ENCODE measurements around the gene GOLGA8S.
"Not testable (repeated sequence)": the region's sequence is repeated elsewhere in the genome, so short reads cannot be mapped to it uniquely, and the experiment has no call there.

GOLGA8S gene

DNA sequence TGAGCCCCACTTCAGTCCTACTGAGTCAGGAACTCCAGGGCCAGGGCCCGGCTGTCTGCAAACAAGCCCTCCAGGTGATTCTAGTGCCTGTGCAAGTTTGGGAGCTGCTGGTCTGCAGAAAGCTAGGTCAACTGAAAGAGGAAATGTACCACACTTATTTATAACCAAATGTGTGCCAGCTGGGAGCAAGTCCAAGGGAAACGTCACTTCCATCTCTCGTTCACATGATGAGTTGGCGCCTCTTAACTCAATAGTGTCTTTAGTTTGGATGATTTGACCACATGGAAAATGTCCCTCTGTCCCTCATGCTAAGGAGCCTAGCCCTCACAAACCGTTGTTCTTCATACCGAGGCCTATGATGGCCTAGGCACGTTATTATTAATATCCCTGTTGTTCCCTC, 43.2 kb downstream of the GOLGA8S start:
- DNase-seq (ENCODE audit: low read depth in 2 of 2) = no peak

DNA sequence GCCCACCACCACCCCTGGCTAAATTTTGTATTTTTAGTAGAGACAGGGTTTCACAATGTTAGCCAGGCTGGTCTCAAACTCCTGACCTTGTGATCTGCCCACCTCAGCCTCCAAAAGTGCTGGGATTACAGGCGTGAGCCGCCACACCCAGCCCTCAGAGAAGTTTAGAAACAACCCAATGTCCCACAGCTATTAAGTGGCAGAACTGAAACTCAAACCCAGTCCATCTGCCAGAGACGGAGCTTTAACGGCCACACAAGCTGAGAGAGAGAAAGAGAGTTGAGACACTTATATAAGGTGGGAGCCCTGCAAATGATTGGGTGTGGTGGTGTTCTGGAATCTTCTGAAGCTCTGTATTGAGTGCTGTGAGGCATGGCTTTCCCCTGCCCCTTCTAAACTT, 43.8 kb downstream of the GOLGA8S start:
- not testable (repeated sequence) for DNase-seq (ENCODE audit: low read depth in 2 of 2)

DNA sequence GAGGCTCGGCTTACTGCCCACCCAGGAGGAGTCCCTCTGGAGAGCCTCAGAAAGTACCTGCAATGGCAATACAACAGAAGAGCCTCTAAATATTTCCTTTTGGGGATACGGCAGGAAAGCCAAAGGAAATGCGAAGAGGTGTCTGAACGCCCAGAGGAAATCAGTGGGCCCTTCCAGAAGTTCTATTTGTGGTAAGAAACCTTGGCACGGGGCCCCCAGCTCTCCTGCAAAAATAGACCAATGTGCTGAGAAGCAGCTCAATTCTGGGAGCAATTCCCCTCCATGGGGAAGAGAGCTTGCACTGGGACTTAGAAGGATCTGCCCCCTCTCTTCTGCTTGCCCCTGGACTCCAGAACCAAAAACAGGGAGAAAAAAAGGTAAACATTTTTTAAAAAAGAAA, 44.7 kb downstream of the GOLGA8S start:
- DNase-seq (ENCODE audit: low read depth in 2 of 2) = not testable (repeated sequence)

DNA sequence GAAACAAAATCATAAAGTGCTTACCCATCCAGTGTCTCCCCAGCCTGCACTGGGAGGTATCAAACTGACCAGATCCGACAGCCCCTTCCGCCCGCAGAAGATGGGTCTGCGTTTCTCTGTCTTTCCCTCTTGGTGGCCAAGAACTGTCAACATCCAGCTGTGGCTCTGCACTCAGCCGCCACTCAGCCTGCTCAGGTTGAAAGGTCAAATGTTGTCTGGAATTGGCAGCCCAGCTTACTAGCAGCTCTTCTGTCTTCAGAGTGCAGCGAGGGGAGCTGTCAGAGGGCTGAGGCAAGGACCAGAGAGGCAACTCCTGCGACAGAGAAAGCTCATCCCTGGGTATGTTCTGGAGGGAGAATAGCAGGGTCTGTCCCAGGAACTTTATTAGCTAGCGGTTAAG, 47.1 kb downstream of the GOLGA8S start:
- DNase-seq (ENCODE audit: low read depth in 2 of 2) = no peak

DNA sequence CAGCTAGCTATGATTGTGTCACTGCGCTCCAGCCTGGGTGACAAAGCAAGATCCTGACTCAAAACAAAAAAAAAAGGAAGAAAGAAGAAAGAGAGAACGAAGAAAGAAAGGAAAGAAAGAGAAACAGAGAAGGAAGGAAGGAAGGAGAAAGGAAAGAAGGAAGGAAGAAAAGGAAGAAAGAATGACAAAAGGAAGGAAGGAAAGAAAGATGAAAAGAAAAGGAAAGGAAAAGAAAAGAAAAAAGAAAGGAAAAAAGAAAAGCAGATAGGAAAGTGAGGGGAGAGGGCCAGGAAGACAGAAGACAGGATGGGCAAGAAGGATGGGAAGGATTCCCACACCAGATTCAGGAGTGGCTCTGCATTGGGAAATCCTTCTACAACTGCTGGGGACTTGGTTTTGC, 47.6 kb downstream of the GOLGA8S start:
- no peak for DNase-seq (ENCODE audit: low read depth in 2 of 2)

DNA sequence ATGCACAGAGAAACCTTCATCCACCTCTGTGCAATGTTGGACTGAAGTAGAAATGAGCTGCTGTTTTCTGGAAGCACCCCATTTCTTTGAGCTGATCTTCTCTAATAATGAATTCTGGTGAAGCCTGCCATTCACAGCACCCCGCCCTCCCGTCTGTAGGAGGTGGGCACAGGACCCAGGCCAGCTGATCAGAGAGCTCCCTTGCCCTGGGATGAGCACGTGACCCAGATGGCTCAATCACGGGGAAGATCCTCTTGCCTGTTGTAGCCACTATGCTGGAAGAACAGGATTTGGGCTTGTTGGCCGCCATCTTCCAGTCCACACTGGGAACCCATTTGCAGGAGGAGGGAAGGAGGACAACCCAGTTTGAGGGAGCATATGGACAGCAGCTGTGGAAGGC, 48.0 kb downstream of the GOLGA8S start:
- no peak for DNase-seq (ENCODE audit: low read depth in 2 of 2)

DNA sequence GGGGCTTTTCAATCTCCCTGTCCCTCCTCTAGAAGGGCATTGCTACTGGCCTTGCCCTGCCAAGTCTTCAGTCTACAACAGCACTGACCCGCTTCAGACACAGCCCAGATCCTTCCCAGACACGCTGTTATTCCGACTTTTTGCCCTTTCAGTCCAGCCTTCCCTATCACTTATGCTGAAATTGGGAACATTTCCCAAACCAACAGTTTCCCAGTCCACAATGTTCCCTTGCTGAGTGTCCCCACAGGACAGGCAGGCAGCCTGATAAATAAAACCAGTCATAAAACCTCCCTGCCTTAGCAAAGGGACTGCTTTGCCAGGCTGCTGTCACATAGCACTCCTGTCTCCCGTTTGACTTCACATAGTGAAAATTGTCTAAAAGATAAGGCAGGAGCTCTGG, 49.0 kb downstream of the GOLGA8S start:
- DNase-seq (ENCODE audit: low read depth in 2 of 2) = no peak

DNA sequence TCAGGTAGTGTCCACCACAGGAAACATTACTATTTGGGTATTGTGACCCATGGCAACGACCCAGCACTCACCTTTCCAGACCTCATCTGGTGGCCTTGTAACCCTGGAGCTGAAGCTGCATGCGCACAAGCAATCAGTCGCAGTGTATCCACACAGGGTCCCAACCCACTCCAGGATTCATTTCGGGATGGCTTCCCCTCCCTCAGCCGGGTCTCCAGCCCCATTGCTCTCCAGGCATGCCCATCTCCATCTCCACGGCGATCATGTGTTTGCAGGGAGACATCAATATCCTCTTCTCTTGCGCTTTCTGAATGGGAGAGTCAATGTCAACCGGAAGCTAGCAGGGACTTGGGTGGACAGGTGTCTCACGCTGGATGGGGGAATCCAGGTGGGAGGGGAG, 57.3 kb downstream of the GOLGA8S start:
- DNase-seq (ENCODE audit: low read depth in 2 of 2) = no peak

DNA sequence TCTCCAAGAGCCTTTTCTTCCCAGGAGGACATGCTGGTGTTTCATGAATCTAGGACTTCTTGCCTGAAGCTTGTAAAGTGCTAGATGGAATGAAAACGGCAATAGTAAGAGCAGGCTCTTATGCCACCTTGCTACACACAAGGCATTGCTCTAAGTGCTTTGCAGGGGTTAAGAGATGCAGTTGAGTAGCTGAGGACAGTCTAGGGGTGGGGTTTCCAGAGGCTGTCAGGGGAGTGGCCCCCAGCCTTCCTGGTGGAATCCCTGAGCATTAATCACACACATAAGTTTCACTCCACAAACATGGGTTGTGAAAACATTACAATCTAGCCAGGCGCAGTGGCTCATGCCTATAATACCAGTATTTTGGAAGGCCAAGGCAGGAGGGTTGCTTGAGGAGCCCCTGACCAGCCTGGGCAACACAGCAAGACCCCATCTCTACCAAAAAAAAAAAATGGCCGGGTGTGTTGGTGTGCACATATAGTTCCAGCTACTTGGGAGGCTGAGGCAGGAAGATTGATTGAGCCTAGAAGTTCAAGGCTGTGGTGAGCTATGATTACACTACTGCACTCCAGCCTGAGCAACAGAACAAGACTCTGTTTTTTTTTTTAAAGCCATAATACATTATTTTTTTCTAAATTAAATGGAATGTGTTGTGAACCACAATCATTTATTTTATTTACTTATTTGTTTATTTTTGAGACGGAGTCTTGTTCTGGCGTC, 58.5 kb downstream of the GOLGA8S start:
- DNase-seq (ENCODE audit: low read depth in 2 of 2) = not testable (repeated sequence)

Measured in stimulated activated CD8-positive, alpha-beta memory T cell treated with anti-CD3 and anti-CD28 coated beads, Interleukin-2, amount 100 ng/mL, for 48 hours (primary cell).